Inflammatory macrophage (primary cell): Measurements from ENCODE around the gene ZNF324B.
"Not testable (repeated sequence)": the region's sequence is repeated elsewhere in the genome, so short reads cannot be mapped to it uniquely, and the experiment has no call there.

Source experiments
- DNase-seq, 2 donors: peaks; one replicate each; pipeline ENCODE4 v3.0.0-alpha.2; 2020 to 2022

ZNF324B gene

DNA sequence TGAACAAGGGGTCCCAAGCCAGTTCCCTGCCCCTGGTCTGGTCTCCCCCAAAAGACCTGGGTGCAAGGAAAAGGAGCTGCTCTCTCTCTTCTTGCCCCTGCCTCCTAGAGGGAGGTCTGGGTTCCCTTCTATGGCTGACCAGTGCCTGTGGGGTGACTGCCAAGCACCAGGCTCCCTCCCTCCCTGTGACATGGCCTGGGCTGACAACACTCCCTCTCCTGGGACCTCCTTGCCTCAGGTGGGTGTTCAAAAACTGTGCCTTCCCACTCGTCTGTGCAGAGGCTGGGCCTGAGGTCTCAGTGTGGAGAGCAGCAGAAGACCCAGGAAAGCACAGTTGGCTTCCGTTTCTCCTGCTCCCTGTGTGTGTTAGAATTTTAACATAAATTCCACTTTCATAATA, 29.4 kb downstream of the ZNF324B start:
- no peak for DNase-seq

DNA sequence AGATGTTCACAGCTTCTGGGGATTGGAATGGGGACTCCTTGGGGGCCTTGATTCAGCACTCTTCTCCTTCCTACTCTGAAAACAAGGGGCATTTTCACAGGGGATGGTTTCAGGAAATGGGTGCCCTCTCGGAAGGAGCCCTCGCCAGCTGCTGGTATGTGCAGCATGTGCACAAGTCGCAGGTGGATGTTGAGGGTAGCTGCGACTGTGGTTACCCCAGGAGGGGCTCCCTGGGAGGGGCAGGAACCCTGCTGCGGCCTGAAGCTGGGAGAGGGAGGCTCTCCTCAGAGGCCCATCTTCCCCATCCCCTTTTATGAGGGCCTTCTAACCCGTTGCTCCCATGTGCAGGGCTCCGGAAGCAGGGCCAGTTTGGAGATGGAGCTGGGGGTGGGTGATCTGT, 30.9 kb downstream of the ZNF324B start:
- DNase-seq, result no peak

DNA sequence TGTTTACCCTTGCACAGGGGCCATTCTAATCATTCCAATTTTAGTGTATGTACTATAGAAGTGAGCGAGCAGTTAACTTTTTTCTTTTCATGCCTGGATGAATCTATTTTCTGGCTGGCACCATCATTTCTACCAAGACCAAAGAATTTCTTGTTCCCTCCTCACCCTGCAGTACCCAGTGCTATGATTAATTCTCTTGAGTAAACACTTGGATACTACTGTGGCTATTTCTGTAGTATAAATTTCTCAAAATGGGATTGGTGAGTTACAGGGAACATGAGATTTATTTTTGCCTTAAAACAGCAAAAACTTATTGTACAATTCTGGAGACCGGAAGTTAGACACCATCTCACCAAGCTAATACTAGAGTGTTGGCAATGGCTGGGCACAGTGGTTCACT, 32.4 kb downstream of the ZNF324B start:
- DNase-seq, result no peak

DNA sequence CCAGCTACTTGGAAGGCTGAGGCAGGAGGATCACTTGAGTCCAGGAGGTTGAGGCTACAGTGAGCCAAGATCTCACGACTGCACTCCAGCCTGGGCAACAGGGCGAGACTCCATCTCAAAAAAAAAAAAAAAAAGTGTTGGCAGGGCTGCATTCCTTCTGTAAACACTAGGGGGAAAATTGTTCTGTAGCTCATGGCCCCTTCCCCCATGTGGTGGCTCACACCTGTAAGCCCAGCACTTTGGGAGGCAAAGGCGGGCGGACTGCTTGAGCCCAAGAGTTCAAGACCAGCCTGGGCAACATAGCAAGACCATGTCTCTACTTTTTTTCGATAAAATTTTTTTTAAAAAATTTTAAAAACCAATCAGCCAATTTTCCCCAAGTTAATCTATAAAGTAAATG, 32.9 kb downstream of the ZNF324B start:
- not testable (repeated sequence) for DNase-seq

DNA sequence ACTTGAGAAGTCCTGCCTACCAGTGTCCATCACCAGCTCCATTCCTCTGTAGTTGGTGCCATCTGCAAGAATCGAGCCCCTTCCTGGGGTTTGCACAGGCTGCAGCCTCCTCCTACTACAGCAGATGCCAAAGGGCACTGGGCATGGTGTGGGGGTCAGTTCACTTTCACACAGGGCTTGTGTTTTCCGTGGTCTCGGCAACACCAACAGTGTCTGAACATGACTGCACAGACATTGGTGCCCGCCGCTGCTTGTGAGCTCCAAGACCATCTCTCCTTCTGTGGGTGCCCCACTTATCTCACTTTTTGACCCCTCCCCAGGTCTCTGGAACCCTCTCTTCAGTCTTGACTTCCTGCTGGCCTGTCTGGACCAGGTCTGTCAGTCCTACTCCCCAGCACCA, 40.0 kb downstream of the ZNF324B start:
- no peak for DNase-seq

DNA sequence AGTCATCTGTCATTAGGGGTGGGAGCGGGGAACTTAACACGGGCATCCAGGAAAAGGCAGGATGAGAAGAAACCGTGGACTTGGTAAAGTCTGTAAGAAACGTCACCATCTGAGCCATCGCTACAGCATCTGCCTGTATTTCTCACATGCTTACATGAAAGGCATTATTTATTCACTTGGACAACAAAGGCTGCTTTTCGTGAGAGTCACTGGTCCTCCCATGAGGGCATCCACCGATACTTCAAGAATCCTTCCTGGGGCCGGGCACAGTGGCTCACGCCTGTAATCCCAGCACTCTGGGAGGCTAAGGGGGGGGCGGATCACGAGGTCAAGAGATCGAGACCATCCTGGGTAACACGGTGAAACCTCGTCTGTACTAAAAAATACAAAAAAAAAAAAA, 40.8 kb downstream of the ZNF324B start:
- DNase-seq, result no peak

DNA sequence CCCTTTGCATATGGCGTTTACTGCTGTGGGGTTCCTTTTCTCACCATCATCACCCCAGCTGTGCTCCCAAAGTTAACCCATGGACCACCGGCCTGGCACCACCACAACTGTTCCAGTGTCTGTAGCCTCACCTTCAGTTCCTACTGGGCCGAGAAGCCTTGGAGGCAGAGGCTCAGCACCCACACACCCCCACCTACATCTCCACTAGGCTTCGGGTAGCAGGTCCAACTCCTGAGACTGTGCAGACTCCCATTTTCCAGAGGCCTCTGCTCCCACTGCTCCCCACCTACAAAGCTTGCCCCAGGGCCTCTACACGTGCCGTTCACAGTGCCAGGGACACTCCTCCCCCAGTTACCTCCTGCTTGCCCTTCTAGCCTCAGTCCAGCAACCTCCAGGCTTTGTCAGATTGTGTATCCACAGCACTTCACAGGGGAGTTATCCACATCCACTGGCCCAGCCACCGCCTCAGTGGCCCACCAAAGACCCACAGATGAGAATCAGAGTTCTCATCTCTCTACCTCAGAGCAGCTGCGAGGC, 46.3 kb downstream of the ZNF324B start:
- no peak for DNase-seq

DNA sequence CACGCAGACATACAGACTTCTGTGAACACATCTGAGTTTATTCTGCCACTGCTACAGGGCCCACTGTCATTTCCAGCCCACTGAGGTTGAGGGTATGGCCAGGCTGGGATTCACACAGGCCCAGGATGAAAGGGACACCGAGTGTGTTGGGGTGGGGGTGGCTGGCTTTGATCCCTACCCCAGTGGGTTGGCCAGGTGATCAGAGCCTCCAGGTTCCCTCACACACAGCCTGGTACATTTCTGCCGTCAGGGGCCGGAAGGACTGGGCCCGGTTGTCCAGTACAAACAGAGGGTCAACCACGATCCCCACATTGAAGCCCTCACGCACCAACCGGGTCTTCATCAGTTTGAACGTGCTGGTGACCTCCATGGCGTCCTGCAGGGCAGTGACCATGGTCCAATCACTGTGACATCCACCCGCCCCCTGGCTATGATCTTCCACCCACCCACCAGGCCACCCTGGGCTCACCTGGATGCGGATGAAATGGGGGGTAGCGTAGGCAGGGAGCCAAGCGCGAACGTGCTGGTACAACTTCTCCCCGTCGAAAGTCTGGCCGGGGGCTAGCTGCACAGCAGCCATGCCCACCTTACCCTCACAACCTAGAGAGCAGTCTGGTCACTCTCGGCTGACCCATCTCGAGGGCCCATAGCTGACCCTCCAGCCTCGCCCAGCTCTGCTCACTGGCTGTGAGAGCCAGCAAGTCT, 47.0 kb downstream of the ZNF324B start:
- DNase-seq, result no peak

DNA sequence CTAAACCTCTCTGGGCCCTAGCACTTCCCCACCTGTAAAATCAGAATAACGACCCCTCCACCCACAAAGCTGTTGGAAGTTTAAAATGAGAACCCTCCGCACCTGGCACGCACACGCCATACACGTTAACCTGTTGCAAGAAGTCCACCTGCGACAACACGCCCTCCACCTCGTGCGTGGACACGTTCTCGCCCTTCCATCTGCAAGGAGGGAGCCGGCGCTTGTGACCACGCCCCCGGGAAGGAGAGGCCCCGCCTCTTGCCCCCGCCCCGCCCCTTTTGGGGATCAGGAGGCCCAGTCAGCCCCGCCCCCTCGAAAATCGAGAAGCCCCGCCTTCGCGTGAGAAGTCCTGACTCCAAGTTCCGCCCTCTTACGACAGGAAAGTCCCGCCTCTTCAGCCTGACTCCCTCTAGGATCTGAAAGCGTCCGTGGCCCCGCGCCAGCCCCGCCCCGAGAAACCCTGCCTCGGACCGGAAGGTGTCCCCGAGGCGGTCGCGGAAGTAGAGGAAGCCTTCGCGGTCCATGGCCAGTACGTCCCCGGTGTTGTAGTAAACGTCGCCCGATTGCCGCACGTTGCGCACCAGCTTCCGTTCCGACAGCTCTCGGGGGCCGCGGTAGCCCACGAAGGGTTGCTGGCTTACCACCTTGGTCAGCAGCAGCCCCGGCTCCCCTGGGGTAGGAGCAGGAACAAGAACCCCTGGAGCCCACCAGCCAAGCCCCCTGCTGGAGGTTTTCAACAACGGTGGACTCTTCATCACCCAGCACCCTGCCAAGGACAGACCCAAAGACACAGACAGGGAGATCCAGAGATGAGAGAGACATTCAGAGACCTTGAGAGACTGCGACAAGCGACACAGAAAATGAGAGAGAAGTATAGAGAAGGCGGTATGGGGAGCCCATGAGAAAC, 47.9 kb downstream of the ZNF324B start:
- DNase-seq, result peak; percentile 99 to 100

DNA sequence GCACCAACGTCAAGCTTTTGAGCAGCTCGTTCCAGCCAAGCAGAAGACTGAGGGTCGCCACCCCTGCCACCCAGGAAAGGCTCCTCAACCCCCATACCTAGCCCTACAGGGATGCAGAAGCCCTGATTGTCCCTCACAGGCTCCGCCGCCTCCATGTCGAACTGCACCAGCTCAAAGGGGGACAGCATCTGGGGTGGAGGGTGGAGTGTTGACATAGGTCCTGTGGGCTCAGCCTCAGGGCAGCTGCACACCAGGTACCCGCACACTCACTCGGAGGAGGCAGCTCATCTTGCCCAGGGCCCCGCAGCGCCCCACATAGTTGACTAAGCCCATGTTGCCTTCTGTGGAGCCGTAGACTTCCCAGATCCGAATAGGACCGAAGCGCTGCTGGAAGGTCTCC, 48.8 kb downstream of the ZNF324B start:
- no peak for DNase-seq
